Smooth muscle cell (in vitro differentiated cells): ENCODE results near the gene JAKMIP2. TPM values are rescaled to one million over a fixed set of nuclear protein-coding genes. Genes with fewer than 3 reads are reported as not detected.
A peak's percentile ranks its signal among the peaks of the same experiment; 100 is the strongest.
"Not testable (repeated sequence)": the region's sequence is repeated elsewhere in the genome, so short reads cannot be mapped to it uniquely, and the experiment has no call there.

ENCODE experiments used
- DNase-seq: peaks from one replicate; lab custom pipeline; 2025; ENCODE audit not compliant: unreplicated experiment; lab: John Stamatoyannopoulos, UW
- H2AFZ ChIP-seq: fragments of 200-600 bp; sonication (generic); 2 replicates; pipeline ENCODE4 v1.6.0; 2016; ENCODE audit warnings: antibody characterized with exemption, low read depth, mild to moderate bottlenecking
- H3F3A ChIP-seq: fragments of 200-600 bp; sonication (generic); 2 replicates; pipeline ENCODE4 v1.6.0; 2017; ENCODE audit warnings: antibody characterized with exemption, low read depth
- H3K27ac ChIP-seq: fragments of 200-600 bp; sonication (generic); 2 replicates; pipeline ENCODE4 v1.5.1; 2016; ENCODE audit warnings: low read depth, mild to moderate bottlenecking
- H3K27me3 ChIP-seq: fragments of 200-600 bp; sonication (generic); 2 replicates; pipeline ENCODE4 v1.6.1; 2016; ENCODE audit warnings: low read depth, mild to moderate bottlenecking
- H3K36me3 ChIP-seq: fragments of 200-600 bp; sonication (generic); 2 replicates; pipeline ENCODE4 v1.5.1; 2016; ENCODE audit warnings: low read depth
- H3K4me1 ChIP-seq: fragments of 200-600 bp; sonication (generic); 2 replicates; pipeline ENCODE4 v1.5.1; 2016; ENCODE audit warnings: low read depth
- H3K4me2 ChIP-seq: fragments of 200-600 bp; sonication (generic); 2 replicates; pipeline ENCODE4 v1.6.0; 2016; ENCODE audit warnings: mild to moderate bottlenecking
- H3K4me3 ChIP-seq: fragments of 200-600 bp; sonication (generic); 2 replicates; pipeline ENCODE4 v1.5.1; 2016; ENCODE audit warnings: mild to moderate bottlenecking
- H3K79me2 ChIP-seq: fragments of 200-600 bp; sonication (generic); 2 replicates; pipeline ENCODE4 v1.6.0; 2016; ENCODE audit warnings: low read depth, mild to moderate bottlenecking
- H3K9ac ChIP-seq: fragments of 200-600 bp; sonication (generic); 2 replicates; pipeline ENCODE4 v1.6.0; 2016; ENCODE audit warnings: low read depth
- H3K9me3 ChIP-seq: fragments of 200-600 bp; sonication (generic); replicated peaks from 2 replicates; pipeline ENCODE4 v1.5.1; 2016; ENCODE audit warnings: low read depth
- H4K20me1 ChIP-seq: fragments of 200-600 bp; sonication (generic); 2 replicates; pipeline ENCODE4 v1.6.0; 2016; ENCODE audit warnings: low read depth
- WGBS: methylation state at CpG from one replicate; pipeline ENCODE4 v1.1.7; 2016; ENCODE audit warnings: low lambda C conversion rate; 5-methylcytosine and 5-hydroxymethylcytosine counted together
- polyA plus RNA-seq: library from polyadenylated mRNA; unstranded; fragments of >200 nt; fragmentation: Nextera tagmentation; extraction: Ambion mirVana; gene quantifications from 2 replicates; pipeline ENCODE4 v1.2.1, GENCODE V29; 2016
- total RNA-seq: library from RNA; depleted of rRNA; stranded (reverse); fragments of >200 nt; gene quantifications from 2 replicates; pipeline ENCODE4 v1.2.3, GENCODE V29; 2014
- TF ChIP-seq, protein P1 (sequence below): fragments of 200-600 bp; sonication (generic); IDR thresholded peaks from 2 replicates; pipeline ENCODE4 v1.5.1; 2017; ENCODE audit warnings: borderline replicate concordance, mild to moderate bottlenecking, antibody characterized with exemption; ENCODE audit not compliant: insufficient read depth, poor library complexity, severe bottlenecking

The JAKMIP2 gene
- total and polyA plus RNA-seq, 2 experiments from 2014 or later: 2.9 to 7.6 TPM

DNA sequence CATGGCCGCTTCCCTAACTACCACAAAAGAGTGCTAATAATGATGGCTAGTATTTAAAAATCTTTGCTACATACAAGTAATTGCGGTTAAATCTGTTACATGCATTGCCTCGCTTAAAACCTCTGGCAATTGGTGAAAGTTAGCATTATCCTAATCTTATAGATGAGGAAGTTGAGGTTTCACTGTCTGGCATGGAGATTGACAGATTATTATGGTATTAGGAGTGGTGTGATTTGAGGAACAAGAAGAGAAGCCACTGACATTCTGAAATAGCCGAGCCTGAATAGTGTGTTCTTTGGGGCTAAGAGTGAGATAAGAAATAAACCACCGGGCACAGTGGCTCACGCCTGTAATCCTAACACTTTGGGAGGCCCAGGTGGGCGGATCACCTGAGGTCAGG is 227.4 kb downstream of the JAKMIP2 start:
- peak overlapping the region; percentile 67 for H2AFZ ChIP-seq
- DNase-seq: no peak
- no peaks in the 10 kb centered on the region for H3K9me3 ChIP-seq
- no peaks in the 10 kb centered on the region for H3K27me3 ChIP-seq
- peaks cover 33% of the 10 kb centered on the region for H3K4me1 ChIP-seq
- no peaks in the 10 kb centered on the region for H3K36me3 ChIP-seq
- peak overlapping the region; percentile 60 for H3K9ac ChIP-seq
- H3K27ac ChIP-seq: peak overlapping the region; percentile 89
- H3K4me2 ChIP-seq: peak overlapping the region; percentile 78
- H3K79me2 ChIP-seq: no peaks in the 10 kb centered on the region
- H3K4me3 ChIP-seq: no peak overlapping the region
- TF ChIP-seq, protein P1, sequence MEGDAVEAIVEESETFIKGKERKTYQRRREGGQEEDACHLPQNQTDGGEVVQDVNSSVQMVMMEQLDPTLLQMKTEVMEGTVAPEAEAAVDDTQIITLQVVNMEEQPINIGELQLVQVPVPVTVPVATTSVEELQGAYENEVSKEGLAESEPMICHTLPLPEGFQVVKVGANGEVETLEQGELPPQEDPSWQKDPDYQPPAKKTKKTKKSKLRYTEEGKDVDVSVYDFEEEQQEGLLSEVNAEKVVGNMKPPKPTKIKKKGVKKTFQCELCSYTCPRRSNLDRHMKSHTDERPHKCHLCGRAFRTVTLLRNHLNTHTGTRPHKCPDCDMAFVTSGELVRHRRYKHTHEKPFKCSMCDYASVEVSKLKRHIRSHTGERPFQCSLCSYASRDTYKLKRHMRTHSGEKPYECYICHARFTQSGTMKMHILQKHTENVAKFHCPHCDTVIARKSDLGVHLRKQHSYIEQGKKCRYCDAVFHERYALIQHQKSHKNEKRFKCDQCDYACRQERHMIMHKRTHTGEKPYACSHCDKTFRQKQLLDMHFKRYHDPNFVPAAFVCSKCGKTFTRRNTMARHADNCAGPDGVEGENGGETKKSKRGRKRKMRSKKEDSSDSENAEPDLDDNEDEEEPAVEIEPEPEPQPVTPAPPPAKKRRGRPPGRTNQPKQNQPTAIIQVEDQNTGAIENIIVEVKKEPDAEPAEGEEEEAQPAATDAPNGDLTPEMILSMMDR: no peak
- H3F3A ChIP-seq: peaks cover 12% of the 10 kb centered on the region
- WGBS: 68% methylated on average over 7 of the region's 7 CpGs
- no peaks in the 10 kb centered on the region for H4K20me1 ChIP-seq

DNA sequence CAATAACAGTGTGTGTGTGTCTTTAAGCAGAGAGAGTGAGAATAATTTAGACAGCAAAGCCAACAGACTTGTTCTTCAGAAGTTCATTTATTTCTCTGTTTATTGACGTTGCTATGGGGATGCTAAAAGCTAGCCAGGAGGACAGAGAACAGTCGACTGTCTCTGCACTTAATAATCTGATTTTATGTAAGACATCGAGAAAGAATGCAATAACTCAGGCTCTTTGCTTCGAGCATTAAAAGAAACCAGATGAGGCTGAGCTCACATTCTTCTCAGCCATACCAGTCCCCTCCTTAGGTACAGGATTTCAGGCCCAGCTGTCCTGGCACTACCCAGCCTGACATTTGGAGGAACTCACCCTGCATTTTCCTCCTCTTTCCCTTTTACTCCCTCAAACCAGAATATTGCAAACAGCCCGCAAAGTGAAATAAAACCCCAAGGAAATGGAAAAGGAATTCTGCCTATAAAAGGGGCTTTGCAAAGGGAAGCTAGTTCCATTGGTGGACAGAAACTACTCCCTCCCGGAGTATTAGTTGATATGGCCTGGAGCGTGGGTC is 228.2 kb downstream of the JAKMIP2 start:
- no peaks in the 10 kb centered on the region for H3K79me2 ChIP-seq
- no peak for DNase-seq
- 11% methylated on average over 7 of the region's 7 CpGs for WGBS
- H3F3A ChIP-seq: peaks cover 12% of the 10 kb centered on the region
- no peaks in the 10 kb centered on the region for H4K20me1 ChIP-seq
- no peaks in the 10 kb centered on the region for H3K27me3 ChIP-seq
- H3K9me3 ChIP-seq: no peaks in the 10 kb centered on the region
- H3K36me3 ChIP-seq: no peaks in the 10 kb centered on the region
- H3K9ac ChIP-seq: peak overlapping the region; percentile 60
- peak overlapping the region; percentile 25 for H3K4me3 ChIP-seq
- TF ChIP-seq, protein P1: no peak
- H3K27ac ChIP-seq: peak overlapping the region; percentile 89
- H3K4me2 ChIP-seq: peak overlapping the region; percentile 78
- peak overlapping the region; percentile 67 for H2AFZ ChIP-seq
- H3K4me1 ChIP-seq: peaks cover 28% of the 10 kb centered on the region

- H3K27me3 ChIP-seq, H3K79me2 ChIP-seq, H4K20me1 ChIP-seq, H3K9me3 ChIP-seq, DNase-seq, H3K36me3 ChIP-seq: not testable (repeated sequence)
- H3K27ac ChIP-seq: peak overlapping the region; percentile 89
- H3K4me2 ChIP-seq: peak overlapping the region; percentile 78
- H3K4me3 ChIP-seq: peak overlapping the region; percentile 25
- H3F3A ChIP-seq: peaks cover 12% of the 10 kb centered on the region
- peak overlapping the region; percentile 67 for H2AFZ ChIP-seq
- peak overlapping the region; percentile 60 for H3K9ac ChIP-seq
- peaks cover 24% of the 10 kb centered on the region for H3K4me1 ChIP-seq
- WGBS: 92% methylated on average over 5 of the region's 5 CpGs
Measured at GRCh38 chr5:147553817-147554216, 228.7 kb downstream of the JAKMIP2 start.

DNA sequence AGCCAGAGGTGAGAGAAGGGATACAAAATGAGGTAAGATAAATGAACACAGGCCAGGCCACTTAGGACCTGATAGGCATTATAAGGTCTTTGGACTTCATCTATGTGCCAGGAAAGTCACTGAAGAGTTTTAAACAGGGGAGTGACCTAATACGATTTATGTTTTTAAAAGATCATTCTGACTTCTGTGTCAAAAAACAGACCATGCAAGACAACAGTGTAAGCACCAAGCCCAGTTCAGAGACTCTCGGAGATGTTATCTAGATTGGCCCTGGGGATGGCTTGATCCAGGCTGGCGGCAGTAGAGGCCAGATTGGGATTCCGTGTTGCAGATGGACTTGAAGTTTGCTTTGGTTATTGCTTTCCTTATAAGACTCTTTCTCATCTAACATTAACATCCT is 229.6 kb downstream of the JAKMIP2 start:
- TF ChIP-seq, protein P1: no peak
- H3K9ac ChIP-seq: no peak overlapping the region
- no peak overlapping the region for H2AFZ ChIP-seq
- H3K27ac ChIP-seq: no peak overlapping the region
- no peaks in the 10 kb centered on the region for H3K27me3 ChIP-seq
- WGBS: 62% methylated on average over 4 of the region's 4 CpGs
- no peaks in the 10 kb centered on the region for H3K9me3 ChIP-seq
- H4K20me1 ChIP-seq: no peaks in the 10 kb centered on the region
- H3K4me2 ChIP-seq: no peak overlapping the region
- no peak for DNase-seq
- peaks cover 12% of the 10 kb centered on the region for H3F3A ChIP-seq
- H3K4me3 ChIP-seq: no peak overlapping the region
- peaks cover 15% of the 10 kb centered on the region for H3K4me1 ChIP-seq
- H3K36me3 ChIP-seq: no peaks in the 10 kb centered on the region
- H3K79me2 ChIP-seq: no peaks in the 10 kb centered on the region
